ENCODE measurements around the gene VPS13D. TPM values are rescaled to one million over a fixed set of nuclear protein-coding genes. Genes with fewer than 3 reads are reported as not detected.

Gene VPS13D
- total and polyA plus RNA-seq, 2 experiments from 2014 or later: 9.7 to 35.7 TPM

- DNase-seq (ENCODE audit: low read depth in 1 of 2, low spot score in 1 of 2): peak in 1 of 2 donors; percentile 83
- Histone ChIP-seq H3K4me1 (ENCODE audit: low read depth) (peaks cover 27% of the 10 kb centered on the region), H3K36me3 (no peaks in the 10 kb centered on the region), H3K27ac (no peak overlapping the region), H3K4me3 (no peak overlapping the region), H3K9me3 (ENCODE audit: low read depth) (no peaks in the 10 kb centered on the region), H3K27me3 (no peaks in the 10 kb centered on the region)
- TF ChIP-seq CTCF (IDR thresholded peaks at IDR 0.05; ENCODE audit: low read depth, low read length): no peak
Measured at GRCh38 chr1:12448746-12449177, 218.9 kb downstream of the VPS13D start.

- H3K27ac ChIP-seq: no peak overlapping the region
- no peaks in the 10 kb centered on the region for H3K9me3 ChIP-seq (ENCODE audit: low read depth)
- TF ChIP-seq CTCF (IDR thresholded peaks at IDR 0.05; ENCODE audit: low read depth, low read length): no peak
- peaks cover 37% of the 10 kb centered on the region for H3K4me1 ChIP-seq (ENCODE audit: low read depth)
- H3K4me3 ChIP-seq: no peak overlapping the region
- DNase-seq (ENCODE audit: low read depth in 1 of 2, low spot score in 1 of 2): no peak
- H3K36me3 ChIP-seq: no peaks in the 10 kb centered on the region
- no peaks in the 10 kb centered on the region for H3K27me3 ChIP-seq
Measured at GRCh38 chr1:12450090-12450755, 220.4 kb downstream of the VPS13D start.

- TF ChIP-seq CTCF (IDR thresholded peaks at IDR 0.05; ENCODE audit: low read depth, low read length): no peak
- no peak overlapping the region for H3K27ac ChIP-seq
- no peaks in the 10 kb centered on the region for H3K36me3 ChIP-seq
- H3K4me3 ChIP-seq: no peak overlapping the region
- no peaks in the 10 kb centered on the region for H3K27me3 ChIP-seq
- peak in 1 of 2 donors; percentile 82 for DNase-seq (ENCODE audit: low read depth in 1 of 2, low spot score in 1 of 2)
- no peaks in the 10 kb centered on the region for H3K9me3 ChIP-seq (ENCODE audit: low read depth)
- H3K4me1 ChIP-seq (ENCODE audit: low read depth): peaks cover 37% of the 10 kb centered on the region
Measured at GRCh38 chr1:12450756-12451559, 221.1 kb downstream of the VPS13D start.

GRCh38 chr1:12451560-12451900 is 221.7 kb downstream of the VPS13D start:
- no peak overlapping the region for H3K4me3 ChIP-seq
- TF ChIP-seq CTCF (IDR thresholded peaks at IDR 0.05; ENCODE audit: low read depth, low read length): no peak
- no peak for DNase-seq (ENCODE audit: low read depth in 1 of 2, low spot score in 1 of 2)

GRCh38 chr1:12452262-12452661 is 222.4 kb downstream of the VPS13D start:
- Histone ChIP-seq H3K9me3 (ENCODE audit: low read depth) (no peaks in the 10 kb centered on the region), H3K4me3 (no peak overlapping the region), H3K27ac (no peak overlapping the region), H3K36me3 (no peaks in the 10 kb centered on the region), H3K27me3 (no peaks in the 10 kb centered on the region), H3K4me1 (ENCODE audit: low read depth) (peaks cover 37% of the 10 kb centered on the region)
- no peak for TF ChIP-seq CTCF (IDR thresholded peaks at IDR 0.05; ENCODE audit: low read depth, low read length)
- no peak for DNase-seq (ENCODE audit: low read depth in 1 of 2, low spot score in 1 of 2)

More at GRCh38 chr1:12451560-12451900, 221.7 kb downstream of the VPS13D start:
- Histone ChIP-seq H3K36me3 (no peaks in the 10 kb centered on the region), H3K27me3 (no peaks in the 10 kb centered on the region), H3K9me3 (ENCODE audit: low read depth) (no peaks in the 10 kb centered on the region), H3K4me1 (ENCODE audit: low read depth) (peaks cover 37% of the 10 kb centered on the region), H3K27ac (no peak overlapping the region)
